Stimulated activated CD8-positive, alpha-beta memory T cell treated with anti-CD3 and anti-CD28 coated beads, Interleukin-7, amount 100 ng/mL, for 1 hour (primary cell): ENCODE results near the gene RMND1.
"Not testable (repeated sequence)": the region's sequence is repeated elsewhere in the genome, so short reads cannot be mapped to it uniquely, and the experiment has no call there.

ENCODE experiments used
- DNase-seq, 2 donors: peaks; one replicate each; pipeline ENCODE4 v3.0.0-alpha.2; 2020; ENCODE audit warnings: low read depth in 2 of 2

RMND1 gene

GRCh38 chr6:151387175-151387970, 64.6 kb downstream of the RMND1 start:
- no peak for DNase-seq

GRCh38 chr6:151385177-151385576, 66.7 kb downstream of the RMND1 start:
- no peak for DNase-seq

- no peak for DNase-seq
Observed at GRCh38 chr6:151384151-151384550, 67.8 kb downstream of the RMND1 start.

- not testable (repeated sequence) for DNase-seq
Observed at GRCh38 chr6:151382631-151383030, 69.3 kb downstream of the RMND1 start.

- no peak for DNase-seq
Observed at GRCh38 chr6:151381722-151382121, 70.2 kb downstream of the RMND1 start.

GRCh38 chr6:151380848-151381205, 71.1 kb downstream of the RMND1 start:
- DNase-seq = no peak

GRCh38 chr6:151379933-151380847, 71.7 kb downstream of the RMND1 start:
- DNase-seq = no peak

- no peak for DNase-seq
Observed at GRCh38 chr6:151377095-151377494, 74.8 kb downstream of the RMND1 start.

- no peak for DNase-seq
Observed at GRCh38 chr6:151376440-151376839, 75.5 kb downstream of the RMND1 start.

- no peak for DNase-seq
Observed at GRCh38 chr6:151375833-151376232, 76.1 kb downstream of the RMND1 start.

- DNase-seq = no peak
Observed at GRCh38 chr6:151374036-151374683, 77.8 kb downstream of the RMND1 start.

GRCh38 chr6:151372164-151372563, 79.8 kb downstream of the RMND1 start:
- DNase-seq = no peak

GRCh38 chr6:151370509-151371078, 81.3 kb downstream of the RMND1 start:
- DNase-seq = no peak

- DNase-seq = no peak
Observed at GRCh38 chr6:151365233-151365632, 86.7 kb downstream of the RMND1 start.

GRCh38 chr6:151359486-151359885, 92.4 kb downstream of the RMND1 start:
- DNase-seq = no peak

- no peak for DNase-seq
Observed at GRCh38 chr6:151358475-151358874, 93.5 kb downstream of the RMND1 start.

GRCh38 chr6:151357758-151358436, 94.0 kb downstream of the RMND1 start:
- DNase-seq = no peak

GRCh38 chr6:151356983-151357382, 94.9 kb downstream of the RMND1 start:
- DNase-seq = not testable (repeated sequence)
